Gastrocnemius medialis (tissue), 4 donors: ENCODE measurements around the gene CNTN4. TPM values are rescaled to one million over a fixed set of nuclear protein-coding genes. Genes with fewer than 3 reads are reported as not detected.

Source experiments
- ATAC-seq, 2 donors: fragments of 150-250 bp; one replicate each; pipeline ENCODE4 v1.9.1; 2016
- DNase-seq, 2 donors: peaks; one replicate each; pipeline ENCODE4 v3.0.0-alpha.2; 2019
- H3K27ac ChIP-seq, 4 donors: fragments of 200-600 bp; sonication (generic); 1 replicate in 1 of 4; 2 replicates in 3 of 4; pipeline ENCODE4 v1.5.1; 2016 to 2018; ENCODE audit warnings: mild to moderate bottlenecking in 2 of 4, moderate library complexity in 1 of 4
- H3K27me3 ChIP-seq, 3 donors: fragments of 200-600 bp; sonication (generic) in 2 of 3; 1 replicate in 1 of 3; 2 replicates in 2 of 3; pipeline versions ENCODE4 v1.5.1 to v1.6.0; 2016 to 2019; ENCODE audit warnings: mild to moderate bottlenecking in 1 of 3, moderate library complexity in 1 of 3
- H3K36me3 ChIP-seq, 2 donors: fragments of 200-600 bp; sonication (generic) in 1 of 2; one replicate each; pipeline ENCODE4 v1.5.1; 2017 to 2018
- H3K4me1 ChIP-seq, 2 donors: fragments of 200-600 bp; sonication (generic) in 1 of 2; one replicate each; pipeline ENCODE4 v1.5.1; 2016 to 2017; ENCODE audit warnings: mild to moderate bottlenecking in 2 of 2
- H3K4me3 ChIP-seq, 4 donors: fragments of 200-600 bp; sonication (generic) in 3 of 4; 1 replicate in 1 of 4; 2 replicates in 3 of 4; pipeline ENCODE4 v1.5.1; 2016 to 2019; ENCODE audit warnings: mild to moderate bottlenecking in 2 of 4
- H3K9me3 ChIP-seq, 3 donors: fragments of 200-600 bp; sonication (generic) in 2 of 3; 1 replicate in 1 of 3; 2 replicates in 2 of 3; pipeline ENCODE4 v1.5.1; 2016 to 2019
- CTCF ChIP-seq, 5 experiments: fragments of 450-650 bp in 3 of 5; fragments of 200-600 bp in 2 of 5; sonication (generic) in 2 of 5; IDR thresholded peaks in 4 of 5; conservative IDR thresholded peaks in 1 of 5; 1 replicate in 4 of 5; 2 replicates in 1 of 5; pipeline ENCODE4 v1.5.1; 2016 to 2019; ENCODE audit warnings: antibody characterized with exemption in 5 of 5, mild to moderate bottlenecking in 3 of 5, moderate library complexity in 3 of 5
- POLR2A ChIP-seq, 2 donors: fragments of 450-650 bp; IDR thresholded peaks; one replicate each; pipeline ENCODE4 v1.6.1; 2017; ENCODE audit warnings: antibody characterized with exemption in 2 of 2, mild to moderate bottlenecking in 2 of 2, moderate library complexity in 2 of 2
- in situ Hi-C, 4 donors: fragments of 200-750 bp; cut with MboI; loops; one replicate each; pipeline versions ENCODE4 v1.15.0 to v1.8.0; 2017; ENCODE audit warnings: low sequenced_read_pairs in 4 of 4
- intact Hi-C: fragments of 100-400 bp; cut with DNase I; formaldehyde crosslinking; loops from one replicate; pipeline ENCODE4 v1.15.1; 2023; ENCODE audit warnings: low total_unique reads
- total RNA-seq, 4 donors: library from RNA; depleted of rRNA; stranded (reverse); fragments of >200 nt; gene quantifications; one replicate each; pipeline versions ENCODE4 v1.1.0 to v1.2.3, GENCODE V29; 2016

The CNTN4 gene
- total RNA-seq, 4 donors from 2014 or later: 0.51 to 1.9 (median 1.4) TPM

- intact Hi-C loops: no loop called here
- DNase-seq: no peak
- Histone ChIP-seq H3K27ac (no peak overlapping the region), H3K4me1 (no peaks in the 10 kb centered on the region), H3K4me3 (no peak overlapping the region), H3K36me3 (no peaks in the 10 kb centered on the region), H3K27me3 (no peaks in the 10 kb centered on the region), H3K9me3 (no peaks in the 10 kb centered on the region)
- in situ Hi-C loops: no loop called here
- ATAC-seq: no peak
- no peak for TF ChIP-seq CTCF (IDR thresholded peaks at IDR 0.05 in 4 of 5, conservative IDR thresholded peaks at IDR 0.05 in 1 of 5)
- no peak for TF ChIP-seq POLR2A (IDR thresholded peaks at IDR 0.05)
Measured at GRCh38 chr3:2283818-2284217, 185.2 kb downstream of the CNTN4 start.

- H3K4me3 ChIP-seq: no peak overlapping the region
- no peaks in the 10 kb centered on the region for H3K36me3 ChIP-seq
- DNase-seq: no peak
- H3K27me3 ChIP-seq: no peaks in the 10 kb centered on the region
- H3K9me3 ChIP-seq: no peaks in the 10 kb centered on the region
- intact Hi-C loops (no loop called here), in situ Hi-C loops (no loop called here)
- no peaks in the 10 kb centered on the region for H3K4me1 ChIP-seq
- no peak overlapping the region for H3K27ac ChIP-seq
- no peak for ATAC-seq
- TF ChIP-seq POLR2A (IDR thresholded peaks at IDR 0.05) (no peak), CTCF (IDR thresholded peaks at IDR 0.05 in 4 of 5, conservative IDR thresholded peaks at IDR 0.05 in 1 of 5) (no peak)
Measured at GRCh38 chr3:2300938-2301337, 202.3 kb downstream of the CNTN4 start.

- H3K27ac ChIP-seq: no peak overlapping the region
- no peak for DNase-seq
- no peak for ATAC-seq
- no peaks in the 10 kb centered on the region for H3K27me3 ChIP-seq
- no peaks in the 10 kb centered on the region for H3K9me3 ChIP-seq
- no peaks in the 10 kb centered on the region for H3K36me3 ChIP-seq
- in situ Hi-C loops (no loop called here), intact Hi-C loops (no loop called here)
- TF ChIP-seq CTCF (IDR thresholded peaks at IDR 0.05 in 4 of 5, conservative IDR thresholded peaks at IDR 0.05 in 1 of 5): no peak
- TF ChIP-seq POLR2A (IDR thresholded peaks at IDR 0.05): no peak
- no peaks in the 10 kb centered on the region for H3K4me1 ChIP-seq
- no peak overlapping the region for H3K4me3 ChIP-seq
Measured at GRCh38 chr3:2301361-2301760, 202.7 kb downstream of the CNTN4 start.

GRCh38 chr3:2303566-2303965 is 204.9 kb downstream of the CNTN4 start:
- intact Hi-C loops (no loop called here), in situ Hi-C loops (no loop called here)
- ATAC-seq (no peak), DNase-seq (no peak)
- TF ChIP-seq CTCF (IDR thresholded peaks at IDR 0.05 in 4 of 5, conservative IDR thresholded peaks at IDR 0.05 in 1 of 5) (no peak), POLR2A (IDR thresholded peaks at IDR 0.05) (no peak)
- Histone ChIP-seq H3K27me3 (no peaks in the 10 kb centered on the region), H3K4me3 (no peak overlapping the region), H3K9me3 (no peaks in the 10 kb centered on the region), H3K4me1 (no peaks in the 10 kb centered on the region), H3K27ac (no peak overlapping the region), H3K36me3 (no peaks in the 10 kb centered on the region)

- ATAC-seq (no peak), DNase-seq (no peak)
- H3K4me3 ChIP-seq: no peak overlapping the region
- no peak overlapping the region for H3K27ac ChIP-seq
- H3K9me3 ChIP-seq: no peaks in the 10 kb centered on the region
- no peak for TF ChIP-seq POLR2A (IDR thresholded peaks at IDR 0.05)
- TF ChIP-seq CTCF (IDR thresholded peaks at IDR 0.05 in 4 of 5, conservative IDR thresholded peaks at IDR 0.05 in 1 of 5): no peak
- no peaks in the 10 kb centered on the region for H3K36me3 ChIP-seq
- H3K27me3 ChIP-seq: no peaks in the 10 kb centered on the region
- H3K4me1 ChIP-seq: no peaks in the 10 kb centered on the region
- intact Hi-C loops: no loop called here
- in situ Hi-C loops: no loop called here
Measured at GRCh38 chr3:2311022-2311421, 212.4 kb downstream of the CNTN4 start.
